Muscle of arm (tissue), 12 donors: Measurements from ENCODE around the gene HECTD1. TPM values are rescaled to one million over a fixed set of nuclear protein-coding genes. Genes with fewer than 3 reads are reported as not detected.
"Not testable (repeated sequence)": the region's sequence is repeated elsewhere in the genome, so short reads cannot be mapped to it uniquely, and the experiment has no call there.

Source experiments
- DNase-seq: peaks from one replicate; pipeline ENCODE4 v3.0.0-alpha.2; 2013
- polyA plus RNA-seq, 12 donors: library from polyadenylated mRNA; unstranded; fragments of 120-200 nt; gene quantifications; one replicate each; pipeline ENCODE4 v1.2.1, GENCODE V29; 2013; ENCODE audit not compliant: insufficient read length in 12 of 12

The HECTD1 gene
- polyA plus RNA-seq, 12 donors = 74.2 to 157 (median 125) TPM; not detected in 1

- no peak for DNase-seq
Observed at GRCh38 chr14:31229638-31230572, 22.3 kb upstream of the HECTD1 start.

DNA sequence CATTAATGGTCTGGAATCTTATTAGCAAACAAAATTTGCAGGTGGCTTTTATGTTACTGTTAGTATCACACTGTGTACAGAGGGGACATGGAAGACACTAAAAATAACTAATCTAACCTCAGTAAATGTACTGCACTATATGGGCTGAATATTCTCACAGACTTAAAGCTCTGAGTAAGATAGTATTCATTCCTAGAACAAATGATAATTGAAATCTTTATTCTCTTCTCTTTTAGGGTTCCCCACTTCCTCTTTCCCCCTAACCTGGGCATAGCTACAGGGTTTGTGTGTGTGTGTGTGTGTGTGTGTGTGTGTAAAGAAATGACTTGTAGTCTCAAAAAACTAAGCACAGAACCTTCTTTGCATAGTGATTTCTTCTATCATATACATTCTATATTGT lies 21.4 kb upstream of the HECTD1 start:
- DNase-seq = no peak

DNA sequence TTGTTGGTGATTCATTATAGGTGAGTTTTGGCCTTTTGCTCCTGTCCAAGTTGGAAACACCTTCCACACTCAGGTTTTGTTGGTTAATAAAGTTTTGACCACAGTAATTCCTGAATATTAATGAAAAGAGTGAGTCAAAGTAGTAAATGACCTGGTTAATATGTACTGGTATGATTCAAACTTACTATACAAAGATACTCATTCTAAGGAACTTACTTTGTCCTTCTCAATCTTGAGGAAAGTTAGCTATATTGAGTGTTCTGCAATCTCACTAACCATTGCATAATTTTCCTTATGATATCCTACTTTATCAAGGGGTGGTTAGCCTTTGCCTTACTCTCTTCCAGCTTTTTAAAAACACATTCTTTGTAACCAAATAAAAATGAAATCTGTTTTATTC lies 20.9 kb upstream of the HECTD1 start:
- no peak for DNase-seq

DNA sequence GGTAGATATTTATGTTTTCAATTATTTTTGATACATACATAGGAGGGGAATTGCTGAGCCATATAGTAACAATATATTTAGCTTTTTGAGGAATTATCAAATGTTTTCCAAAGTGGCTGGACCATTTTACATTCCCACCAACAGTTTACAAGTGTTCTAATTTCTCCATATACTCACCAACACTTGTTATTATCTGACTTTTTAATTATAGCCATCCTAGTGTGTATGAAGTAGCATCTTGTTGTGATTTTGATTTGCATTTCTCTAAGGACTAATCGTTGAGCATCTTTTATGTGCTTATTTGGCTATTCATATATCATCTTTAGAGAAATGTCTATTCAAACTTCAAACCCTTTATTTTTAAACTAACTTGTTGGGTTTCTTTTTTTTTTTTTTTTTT lies 17.2 kb upstream of the HECTD1 start:
- DNase-seq = no peak

DNA sequence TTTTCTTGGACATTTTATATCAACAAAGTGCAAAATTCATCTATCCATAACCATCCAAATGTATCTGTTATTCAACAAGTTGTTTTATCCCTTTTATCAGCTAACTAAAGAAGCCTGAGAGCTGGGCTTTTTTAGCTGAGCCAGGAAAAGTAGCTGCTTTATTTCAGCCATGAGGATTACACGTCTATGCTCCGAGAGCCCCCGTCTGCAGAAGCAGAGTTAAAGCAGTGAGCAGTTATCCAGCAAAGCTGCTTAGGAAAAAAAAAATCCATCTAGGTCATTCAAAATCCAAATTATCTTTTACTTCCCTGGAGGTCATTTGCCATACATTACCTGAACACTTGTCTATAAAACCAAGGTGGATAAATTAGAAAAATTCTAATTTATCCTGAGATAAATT lies 15.7 kb upstream of the HECTD1 start:
- no peak for DNase-seq

GRCh38 chr14:31222834-31223233 lies 15.2 kb upstream of the HECTD1 start:
- no peak for DNase-seq

- no peak for DNase-seq
Observed at GRCh38 chr14:31221266-31221665, 13.7 kb upstream of the HECTD1 start.

DNA sequence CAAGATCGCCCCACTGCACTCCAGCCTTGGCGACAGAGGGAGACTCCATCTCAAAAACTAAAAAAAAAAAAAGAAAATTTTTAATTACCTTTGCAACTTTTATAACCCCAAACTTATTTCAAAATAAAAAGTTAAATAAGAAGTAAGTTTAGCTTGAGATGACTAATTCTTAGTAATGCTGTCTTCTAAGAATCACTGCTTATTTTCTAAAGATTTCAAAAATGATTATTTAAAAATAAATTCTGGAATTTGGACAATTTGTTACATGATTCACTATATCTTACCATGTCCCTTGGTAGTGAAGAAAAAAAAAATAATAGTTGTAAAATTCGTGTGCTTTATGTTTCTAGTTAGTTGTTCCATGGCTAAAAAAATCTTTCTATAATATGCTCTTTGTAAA lies 11.6 kb upstream of the HECTD1 start:
- no peak for DNase-seq

DNA sequence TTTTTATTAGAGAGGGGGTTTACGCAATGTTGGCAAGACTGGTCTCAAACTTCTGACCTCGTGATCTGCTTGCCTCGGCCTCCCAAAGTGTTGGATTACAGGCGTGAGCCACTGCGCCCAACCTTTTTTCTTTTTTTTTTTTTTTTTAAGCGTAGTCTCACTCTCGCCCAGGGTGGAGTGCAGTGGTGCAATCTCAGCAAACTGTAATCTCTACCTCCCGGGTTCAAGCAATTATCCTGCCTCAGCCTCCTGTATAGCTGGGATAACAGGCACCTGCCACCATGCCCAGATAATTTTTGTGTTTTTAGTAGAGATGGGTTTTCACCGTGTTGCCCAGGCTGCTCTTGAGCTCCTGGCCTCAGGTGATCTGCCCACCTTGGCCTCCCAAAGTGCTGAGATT lies 8.8 kb upstream of the HECTD1 start:
- DNase-seq = no peak

- DNase-seq = no peak
Observed at GRCh38 chr14:31212893-31213292, 5.3 kb upstream of the HECTD1 start.

DNA sequence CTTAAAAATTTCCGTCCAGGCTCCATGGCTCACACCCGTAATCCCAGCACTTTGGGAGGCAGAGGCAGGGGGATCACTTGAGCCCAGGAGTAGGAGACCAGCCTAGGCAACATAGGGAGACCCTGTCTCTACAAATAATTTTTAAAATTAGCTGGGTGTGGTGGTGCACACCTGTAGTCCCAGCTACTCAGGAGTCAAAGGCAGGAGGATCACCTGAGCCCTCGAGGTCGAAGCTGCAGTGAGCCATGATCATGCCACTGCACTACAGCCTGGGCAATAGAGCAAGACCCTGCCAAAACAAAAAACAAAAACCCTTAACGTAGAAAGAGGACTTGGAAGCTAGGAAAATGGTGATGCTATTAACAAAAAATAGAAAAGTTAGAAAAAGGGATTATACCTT lies 2.0 kb upstream of the HECTD1 start:
- no peak for DNase-seq

DNA sequence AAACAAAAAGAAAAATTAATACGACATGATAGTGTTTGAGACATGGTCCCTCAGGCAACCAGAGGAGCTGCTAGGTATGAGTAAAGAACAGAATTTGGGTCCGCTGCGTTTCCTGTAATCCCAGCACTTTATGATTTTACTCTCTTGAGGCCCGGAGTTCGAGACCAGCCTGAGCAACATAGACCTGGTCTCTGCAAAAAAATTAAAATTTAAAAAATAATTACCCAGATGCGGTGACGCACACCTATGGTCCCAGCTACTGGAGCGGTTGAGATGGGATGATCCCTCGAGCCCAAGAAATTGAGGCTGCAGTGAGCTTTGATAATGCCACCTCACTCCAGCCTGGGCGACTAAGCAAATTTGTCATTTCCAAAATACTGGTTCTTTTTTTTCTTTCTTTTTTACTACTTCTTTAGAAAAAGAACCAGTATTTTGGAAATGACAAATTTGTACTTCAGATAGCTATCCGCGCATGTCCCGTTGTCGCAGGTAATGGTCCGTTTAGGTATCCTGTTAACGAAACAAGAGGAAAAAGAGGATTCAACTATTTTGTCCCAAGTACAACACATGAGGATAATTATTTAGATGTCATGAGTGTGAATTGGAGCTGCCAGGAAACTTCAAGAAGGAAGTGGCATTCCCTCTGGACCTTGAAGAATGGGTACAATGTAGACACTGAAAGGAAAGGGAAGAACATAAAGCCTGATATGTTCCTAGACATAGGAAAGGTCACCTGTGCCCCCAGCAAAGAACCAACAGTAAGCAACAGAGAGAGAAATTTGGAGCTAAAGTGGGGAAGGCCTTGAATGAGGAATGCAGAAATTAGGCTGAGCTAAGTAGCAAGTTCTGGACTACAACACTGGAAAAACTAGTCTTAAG lies 1.2 kb upstream of the HECTD1 start:
- no peak for DNase-seq

DNA sequence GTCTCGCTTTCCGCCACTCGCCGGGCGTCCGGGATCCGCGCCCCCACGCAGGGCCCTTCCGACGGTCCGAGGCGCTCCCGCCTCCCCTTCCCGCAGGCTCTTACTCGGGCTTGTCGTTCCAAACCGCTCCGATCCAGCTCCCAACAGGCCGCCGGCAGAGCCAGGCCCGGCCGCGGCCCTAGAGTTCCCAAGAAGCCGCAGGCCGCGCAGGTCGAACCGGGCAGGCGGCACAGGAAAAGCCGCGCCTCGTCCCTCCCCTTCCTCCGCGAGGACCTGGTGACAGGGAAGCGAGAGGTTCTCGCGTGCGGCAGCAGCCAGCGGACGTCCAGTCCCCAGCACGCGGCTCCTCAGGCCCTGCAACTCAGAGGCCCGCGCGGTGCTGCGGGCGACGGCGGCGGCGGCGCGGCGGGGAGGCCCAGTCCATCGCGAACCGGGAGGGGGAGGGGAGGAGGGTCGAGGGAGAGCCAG lies 272 bp downstream of the HECTD1 start:
- DNase-seq = peak; percentile 77

DNA sequence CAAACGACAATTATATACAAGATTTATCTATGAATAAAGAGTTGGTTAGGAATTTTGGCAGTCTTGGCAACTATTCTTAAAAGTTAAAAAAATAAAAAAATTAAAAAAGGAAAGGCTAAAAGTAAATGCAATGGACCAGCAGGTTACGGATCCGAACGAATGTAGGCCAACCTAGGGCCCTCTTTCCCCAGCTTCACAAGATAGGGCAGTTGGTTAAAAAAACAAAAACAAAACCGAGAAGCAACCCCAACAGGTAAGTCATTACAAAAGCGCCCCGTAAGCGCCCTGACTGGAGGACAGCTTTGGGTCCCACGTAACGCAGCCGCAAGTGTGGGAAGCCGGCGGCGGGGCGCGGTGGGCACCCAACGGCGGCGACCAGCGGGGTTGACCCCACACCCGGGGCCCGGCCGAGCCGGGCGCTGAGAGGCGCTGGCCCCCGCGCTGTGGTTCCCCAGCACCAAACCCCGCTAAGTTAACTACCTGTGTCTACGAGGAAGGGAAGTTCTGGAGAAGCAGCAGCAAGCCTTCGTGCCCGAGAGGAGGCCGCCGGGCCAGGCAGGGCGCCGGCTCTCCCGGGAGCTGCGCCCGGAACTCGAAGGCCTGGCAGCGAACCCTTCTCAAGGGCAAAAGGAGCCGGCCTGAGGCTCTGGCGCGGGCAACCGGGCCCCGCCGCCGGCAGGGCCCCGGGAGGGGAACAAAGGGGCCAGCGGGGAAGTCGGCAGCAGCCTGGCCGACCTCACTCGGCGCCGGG lies 882 bp downstream of the HECTD1 start:
- DNase-seq = peak; percentile 19

- peak; percentile 14 for DNase-seq
Observed at GRCh38 chr14:31205681-31206535, 1.7 kb downstream of the HECTD1 start.

DNA sequence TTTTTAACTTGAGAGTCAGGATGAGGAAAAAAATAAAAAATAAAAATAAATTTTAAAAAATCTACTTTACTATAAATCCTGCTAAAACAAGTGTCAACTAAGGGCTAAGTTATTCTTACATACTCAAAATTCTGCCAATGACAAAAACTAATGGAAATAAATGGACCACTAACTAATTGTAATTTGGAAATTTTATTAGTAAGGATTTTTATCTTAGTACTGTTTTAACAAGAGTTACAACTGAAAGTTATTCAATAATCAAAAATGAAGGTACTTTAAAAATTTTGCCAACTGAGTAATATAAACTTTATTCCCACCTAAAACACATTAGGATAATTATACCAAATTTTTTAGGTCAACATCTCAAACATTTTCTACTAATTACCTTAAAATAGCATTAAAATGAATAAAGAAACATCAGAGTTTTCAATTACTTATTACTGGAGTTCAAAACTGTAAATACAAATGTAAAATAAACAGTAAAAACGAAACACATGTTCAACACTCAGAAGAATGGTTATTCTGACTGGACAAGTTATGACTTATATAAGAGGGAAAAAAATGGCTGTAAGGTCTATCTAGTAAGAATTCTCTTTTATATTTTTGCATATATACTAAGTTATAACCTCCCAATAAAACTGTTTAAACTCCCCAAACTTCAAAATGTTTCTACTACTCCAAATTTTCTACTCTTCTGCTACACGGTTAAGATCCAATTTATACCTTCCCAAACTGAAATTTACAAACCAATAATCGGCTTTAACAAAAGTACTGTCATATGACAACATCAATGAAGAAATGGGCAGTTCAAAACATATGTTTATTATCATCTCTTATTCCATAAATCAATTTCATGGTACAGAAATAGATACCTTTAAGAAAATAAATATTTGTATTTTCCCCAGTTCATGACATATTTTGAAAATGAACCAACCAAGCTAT lies 2.7 kb downstream of the HECTD1 start:
- no peak for DNase-seq

DNA sequence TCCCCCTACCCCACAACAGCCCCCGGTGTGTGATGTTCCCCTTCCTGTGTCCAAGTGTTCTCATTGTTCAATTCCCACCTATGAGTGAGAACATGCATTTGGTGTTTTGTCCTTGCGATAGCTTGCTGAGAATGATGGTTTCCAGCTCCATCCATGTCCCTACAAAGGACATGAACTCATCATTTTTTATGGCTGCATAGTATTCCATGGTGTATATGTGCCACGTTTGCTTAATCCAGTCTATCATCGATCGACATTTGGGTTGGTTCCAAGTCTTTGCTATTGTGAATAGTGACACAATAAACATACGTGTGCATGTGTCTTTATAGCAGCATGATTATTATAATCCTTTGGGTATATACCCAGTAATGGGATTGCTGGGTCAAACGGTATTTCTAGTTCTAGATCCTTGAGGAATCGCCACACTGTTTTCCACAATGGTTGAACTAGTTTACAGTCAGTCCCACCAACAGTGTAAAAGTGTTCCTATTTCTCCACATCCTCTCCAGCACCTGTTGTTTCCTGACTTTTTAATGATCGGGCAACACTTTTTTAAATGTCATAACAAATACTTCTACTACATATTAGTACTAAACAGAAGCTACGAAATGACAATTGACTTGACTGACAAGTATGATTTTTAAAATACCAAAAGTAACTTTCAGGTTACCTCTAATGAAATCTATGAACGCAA lies 3.5 kb downstream of the HECTD1 start:
- not testable (repeated sequence) for DNase-seq

- DNase-seq = no peak
Observed at GRCh38 chr14:31203414-31203742, 4.2 kb downstream of the HECTD1 start.

GRCh38 chr14:31201111-31201510 lies 6.5 kb downstream of the HECTD1 start:
- DNase-seq = no peak

GRCh38 chr14:31200702-31200990 lies 6.9 kb downstream of the HECTD1 start:
- no peak for DNase-seq
